Amygdala (tissue), 56 donors: ENCODE measurements around the gene PSMA7.

Experiments
- DNase-seq, 56 donors: peaks; one replicate each; lab custom pipeline; 2025; lab: John Stamatoyannopoulos, UW

Gene PSMA7

GRCh38 chr20:62103508-62104233 is 39.5 kb downstream of the PSMA7 start:
- no peak for DNase-seq

- no peak for DNase-seq
Measured at GRCh38 chr20:62101078-62101477, 42.1 kb downstream of the PSMA7 start.

DNA sequence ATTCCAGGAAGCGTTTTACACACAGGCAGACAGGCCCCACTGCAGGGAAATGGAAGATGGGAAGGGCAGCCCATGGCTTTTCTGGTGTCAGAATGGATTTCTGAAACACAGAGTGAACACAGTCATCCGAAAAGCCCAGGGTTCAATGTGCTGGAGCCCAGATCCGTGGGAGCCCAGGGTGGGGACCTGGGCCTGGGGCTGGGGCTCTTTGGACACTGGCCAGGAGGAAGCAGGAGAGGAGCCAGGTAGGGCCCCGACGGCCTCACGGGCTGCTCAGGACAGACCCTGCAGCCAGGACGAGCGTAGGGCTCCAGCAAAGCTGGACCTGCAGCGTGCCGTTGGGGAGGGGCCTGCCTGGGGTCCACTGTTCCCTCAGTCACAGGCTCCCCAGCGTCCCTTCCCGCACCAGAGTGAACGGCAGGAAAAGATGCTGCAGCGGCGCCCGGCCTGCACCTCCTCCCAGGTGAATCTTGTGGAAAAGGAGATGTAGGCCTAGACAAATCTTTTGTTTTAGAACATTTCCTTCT is 45.2 kb downstream of the PSMA7 start:
- DNase-seq, result no peak

DNA sequence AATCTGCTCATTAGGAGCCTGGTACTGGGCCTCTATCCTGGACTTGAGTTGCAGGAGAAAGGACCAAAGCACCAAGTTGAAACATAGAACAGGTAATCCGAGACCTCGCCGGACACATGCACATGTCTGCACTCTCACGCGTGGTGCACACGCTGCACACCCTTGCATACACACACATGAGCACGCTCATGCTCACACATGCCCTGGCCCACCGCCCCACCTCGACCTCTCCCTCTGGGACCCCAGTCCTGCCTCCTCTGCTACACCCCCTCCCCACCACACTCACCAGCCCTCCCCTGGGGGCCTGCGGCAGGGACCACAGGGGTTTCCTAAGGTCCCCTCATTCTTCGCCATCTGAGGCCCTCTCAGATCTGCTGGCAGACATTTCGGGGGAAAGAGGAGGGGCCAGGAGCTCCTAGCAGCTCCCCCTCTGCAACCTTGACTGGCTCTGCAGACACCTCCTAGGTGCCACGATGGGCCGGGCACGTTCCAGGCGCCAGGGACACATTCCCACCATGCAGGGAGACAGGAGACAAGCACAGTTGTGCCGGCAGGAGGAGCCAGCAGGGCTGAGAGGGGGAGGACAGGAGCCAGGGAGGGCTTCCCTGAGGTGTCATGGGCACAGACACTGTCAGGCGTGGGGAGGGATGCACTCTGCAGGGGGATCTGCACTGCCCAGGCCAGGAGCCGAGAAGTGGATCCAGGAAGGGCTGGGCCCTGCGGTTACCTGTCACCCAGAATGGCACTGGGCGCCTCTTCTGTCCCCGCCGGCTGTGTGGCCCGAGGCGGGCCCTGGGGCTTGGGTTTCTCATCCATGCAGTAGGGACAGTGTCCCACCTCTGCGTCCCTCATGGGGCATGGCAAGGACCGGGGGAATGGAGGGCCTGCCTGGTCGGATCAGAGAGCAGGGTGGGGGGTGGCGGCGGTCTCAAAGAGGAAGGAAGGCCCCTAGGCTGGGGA is 46.5 kb downstream of the PSMA7 start:
- DNase-seq, result no peak

DNA sequence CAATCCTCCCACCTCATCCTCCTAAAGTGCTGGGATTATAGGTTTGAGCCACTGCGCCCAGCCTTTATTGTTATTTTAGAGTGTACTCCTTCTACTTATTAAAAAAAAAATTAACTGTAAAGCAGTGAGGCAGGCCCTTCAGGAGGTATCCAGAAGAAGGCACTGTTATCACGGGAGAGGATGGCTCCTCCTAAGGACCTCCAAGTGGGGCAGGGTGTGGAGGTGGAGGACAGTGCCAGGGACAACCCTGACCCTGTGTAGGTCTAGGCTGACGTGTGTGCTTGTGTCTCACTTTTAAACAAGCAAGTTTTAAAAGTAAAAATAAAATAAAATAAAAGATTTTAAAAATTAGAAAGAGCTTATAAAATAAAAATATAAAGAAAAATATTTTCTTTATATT is 53.8 kb downstream of the PSMA7 start:
- no peak for DNase-seq

DNA sequence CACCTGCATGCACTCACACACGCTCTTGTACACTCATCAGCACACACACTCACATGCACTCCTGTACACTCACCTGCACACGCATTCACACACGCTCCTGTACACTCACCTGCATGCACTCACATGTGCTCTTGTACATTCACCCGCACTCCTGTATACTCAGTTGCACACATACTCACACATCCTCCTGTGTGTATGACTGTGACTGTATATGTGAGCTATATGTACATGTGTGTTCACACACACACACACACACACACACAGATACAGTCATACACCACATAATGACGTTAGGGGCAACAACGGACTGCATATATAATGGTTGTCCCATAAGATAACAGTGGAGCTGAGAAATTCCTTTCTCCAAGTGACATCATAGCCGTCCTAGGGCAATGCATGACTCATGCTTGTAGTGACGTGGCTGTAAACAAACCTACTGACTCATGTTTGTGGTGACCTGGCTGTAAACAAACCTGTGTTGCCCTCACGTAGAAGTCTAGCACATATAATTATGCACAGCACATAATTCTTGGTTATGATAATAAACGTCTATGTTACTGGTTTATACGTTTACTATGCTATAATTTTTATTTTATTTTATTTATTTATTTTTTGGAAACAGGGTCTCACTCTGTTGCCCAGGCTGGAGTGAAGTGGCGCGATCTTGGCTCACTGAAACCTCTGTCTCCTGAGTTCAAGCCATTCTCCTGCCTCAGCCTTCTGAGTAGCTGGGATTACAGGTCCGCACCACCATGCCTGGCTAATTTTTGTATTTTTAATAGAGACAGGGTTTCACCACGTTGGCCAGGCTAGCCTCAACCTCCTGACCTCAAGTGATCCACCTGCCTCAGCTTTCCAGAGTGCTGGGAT is 54.7 kb downstream of the PSMA7 start:
- no peak for DNase-seq

DNA sequence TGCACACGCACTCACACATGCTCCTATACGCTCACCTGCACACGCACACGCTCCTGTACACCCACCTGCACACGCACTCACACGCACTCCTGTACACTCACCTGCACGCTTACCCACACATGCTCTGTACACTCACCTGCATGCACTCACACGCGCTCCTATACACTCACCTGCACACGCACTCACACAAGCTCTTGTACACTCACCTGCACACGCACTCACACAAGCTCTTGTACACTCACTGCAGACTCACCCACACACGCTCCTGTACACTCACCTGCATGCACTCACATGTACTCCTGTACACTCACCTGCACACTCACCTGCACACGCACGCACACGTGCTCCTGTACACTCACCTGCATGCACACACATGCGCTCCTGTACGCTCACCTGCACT is 55.6 kb downstream of the PSMA7 start:
- no peak for DNase-seq

- DNase-seq, result no peak
Measured at GRCh38 chr20:62087227-62087626, 56.0 kb downstream of the PSMA7 start.
